ENCODE measurements around the gene SLC51A. TPM values are rescaled to one million over a fixed set of nuclear protein-coding genes. Genes with fewer than 3 reads are reported as not detected.
"Not testable (repeated sequence)": the region's sequence is repeated elsewhere in the genome, so short reads cannot be mapped to it uniquely, and the experiment has no call there.

SLC51A gene
- total RNA-seq, 2 experiments from 2014 or later: not detected

DNA sequence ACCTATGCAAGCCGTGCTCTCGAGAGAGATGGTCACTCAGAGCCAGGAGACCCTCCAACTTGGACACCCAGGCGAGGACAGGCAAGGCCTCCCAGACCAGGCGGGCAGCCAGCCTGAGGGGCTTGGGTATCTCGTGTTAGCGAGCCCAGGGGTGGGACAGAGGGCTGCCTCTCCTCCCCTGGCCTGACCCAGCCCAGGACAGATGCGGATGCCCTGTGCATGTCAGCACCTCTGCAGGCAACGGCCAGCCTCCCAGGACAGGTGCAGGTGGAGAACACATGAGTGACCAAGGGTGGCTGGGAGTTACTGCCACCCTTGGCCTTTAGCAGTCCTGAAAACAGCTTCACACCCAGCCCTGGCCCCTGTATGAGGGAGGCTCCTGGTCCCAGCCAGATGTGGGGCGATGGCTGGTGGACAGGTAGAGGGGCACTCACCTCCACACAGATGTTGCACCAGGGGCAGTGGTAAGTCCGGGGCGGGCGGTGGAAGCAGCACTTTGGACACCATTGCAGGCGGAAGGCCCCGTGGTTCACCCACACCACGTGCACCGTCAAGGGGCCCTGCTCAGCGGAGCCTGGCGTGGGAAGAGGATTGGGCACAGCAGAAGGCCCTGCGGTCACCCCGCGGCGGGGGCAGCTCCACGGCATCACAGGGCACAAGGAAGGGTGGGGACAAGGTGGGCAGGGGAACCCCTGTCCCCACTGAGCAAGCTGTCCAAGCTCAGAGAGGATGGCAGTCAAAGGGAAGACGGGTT lies 7.2 kb upstream of the SLC51A start:
- no peaks in the 10 kb centered on the region for H3K36me3 Mint-ChIP-seq (ENCODE audit: low read depth)
- DNase-seq (no peak), ATAC-seq (no peak)
- H3K9me3 Mint-ChIP-seq: no peaks in the 10 kb centered on the region
- H3K4me3 Mint-ChIP-seq: peak overlapping the region; percentile 51
- POLR2A ChIA-PET: no interaction called here
- CTCF ChIA-PET: no interaction called here
- intact Hi-C loops (cut with micrococcal nuclease): no loop called here
- H3K4me1 Mint-ChIP-seq (ENCODE audit: low read depth): peaks cover 16% of the 10 kb centered on the region
- peaks cover 11% of the 10 kb centered on the region for H3K27me3 Mint-ChIP-seq
- no peak overlapping the region for H3K27ac Mint-ChIP-seq
- TF ChIP-seq, protein P1, sequence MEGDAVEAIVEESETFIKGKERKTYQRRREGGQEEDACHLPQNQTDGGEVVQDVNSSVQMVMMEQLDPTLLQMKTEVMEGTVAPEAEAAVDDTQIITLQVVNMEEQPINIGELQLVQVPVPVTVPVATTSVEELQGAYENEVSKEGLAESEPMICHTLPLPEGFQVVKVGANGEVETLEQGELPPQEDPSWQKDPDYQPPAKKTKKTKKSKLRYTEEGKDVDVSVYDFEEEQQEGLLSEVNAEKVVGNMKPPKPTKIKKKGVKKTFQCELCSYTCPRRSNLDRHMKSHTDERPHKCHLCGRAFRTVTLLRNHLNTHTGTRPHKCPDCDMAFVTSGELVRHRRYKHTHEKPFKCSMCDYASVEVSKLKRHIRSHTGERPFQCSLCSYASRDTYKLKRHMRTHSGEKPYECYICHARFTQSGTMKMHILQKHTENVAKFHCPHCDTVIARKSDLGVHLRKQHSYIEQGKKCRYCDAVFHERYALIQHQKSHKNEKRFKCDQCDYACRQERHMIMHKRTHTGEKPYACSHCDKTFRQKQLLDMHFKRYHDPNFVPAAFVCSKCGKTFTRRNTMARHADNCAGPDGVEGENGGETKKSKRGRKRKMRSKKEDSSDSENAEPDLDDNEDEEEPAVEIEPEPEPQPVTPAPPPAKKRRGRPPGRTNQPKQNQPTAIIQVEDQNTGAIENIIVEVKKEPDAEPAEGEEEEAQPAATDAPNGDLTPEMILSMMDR (IDR thresholded peaks at IDR 0.05): no peak

DNA sequence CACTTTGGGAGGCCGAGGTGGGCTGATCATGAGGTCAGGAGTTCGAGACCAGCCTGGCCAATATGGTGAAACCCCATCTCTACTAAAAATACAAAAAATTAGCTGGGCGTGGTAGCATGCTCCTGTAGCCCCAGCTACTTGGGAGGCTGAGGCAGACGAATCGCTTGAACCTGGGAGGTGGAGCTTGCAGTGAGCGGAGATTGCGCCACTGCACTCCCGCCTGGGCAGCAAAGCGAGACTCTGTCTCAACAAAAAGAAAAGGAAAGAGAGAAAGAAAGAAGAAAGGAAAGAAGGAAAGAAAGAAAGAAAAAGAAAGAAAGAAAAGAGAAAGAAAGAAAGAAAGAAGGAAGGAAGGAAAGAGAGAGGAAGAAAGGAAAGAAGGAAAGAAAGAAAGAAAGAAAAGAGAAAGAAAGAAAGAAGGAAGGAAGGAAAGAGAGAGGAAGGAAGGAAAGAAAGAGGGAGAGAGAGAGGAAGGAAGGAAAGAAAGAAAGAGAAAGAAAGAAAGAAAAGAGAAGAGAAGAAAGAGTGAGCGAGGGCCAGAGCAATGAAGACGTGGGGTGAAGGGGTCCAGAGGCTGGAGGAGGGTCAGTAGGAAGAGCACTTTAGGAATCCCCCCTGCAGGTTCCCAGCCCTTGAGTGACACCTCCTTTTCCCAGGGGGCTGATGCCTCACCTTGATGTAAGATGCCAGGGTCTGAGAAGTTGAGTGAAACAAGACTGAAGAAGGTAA lies 6.2 kb upstream of the SLC51A start:
- peaks cover 15% of the 10 kb centered on the region for H3K4me1 Mint-ChIP-seq (ENCODE audit: low read depth)
- POLR2A ChIA-PET; H3K4me3 Mint-ChIP-seq; H3K9me3 Mint-ChIP-seq; ATAC-seq; H3K27ac Mint-ChIP-seq; H3K27me3 Mint-ChIP-seq; H3K36me3 Mint-ChIP-seq (ENCODE audit: low read depth); CTCF ChIA-PET; DNase-seq; intact Hi-C loops (cut with micrococcal nuclease): not testable (repeated sequence)

DNA sequence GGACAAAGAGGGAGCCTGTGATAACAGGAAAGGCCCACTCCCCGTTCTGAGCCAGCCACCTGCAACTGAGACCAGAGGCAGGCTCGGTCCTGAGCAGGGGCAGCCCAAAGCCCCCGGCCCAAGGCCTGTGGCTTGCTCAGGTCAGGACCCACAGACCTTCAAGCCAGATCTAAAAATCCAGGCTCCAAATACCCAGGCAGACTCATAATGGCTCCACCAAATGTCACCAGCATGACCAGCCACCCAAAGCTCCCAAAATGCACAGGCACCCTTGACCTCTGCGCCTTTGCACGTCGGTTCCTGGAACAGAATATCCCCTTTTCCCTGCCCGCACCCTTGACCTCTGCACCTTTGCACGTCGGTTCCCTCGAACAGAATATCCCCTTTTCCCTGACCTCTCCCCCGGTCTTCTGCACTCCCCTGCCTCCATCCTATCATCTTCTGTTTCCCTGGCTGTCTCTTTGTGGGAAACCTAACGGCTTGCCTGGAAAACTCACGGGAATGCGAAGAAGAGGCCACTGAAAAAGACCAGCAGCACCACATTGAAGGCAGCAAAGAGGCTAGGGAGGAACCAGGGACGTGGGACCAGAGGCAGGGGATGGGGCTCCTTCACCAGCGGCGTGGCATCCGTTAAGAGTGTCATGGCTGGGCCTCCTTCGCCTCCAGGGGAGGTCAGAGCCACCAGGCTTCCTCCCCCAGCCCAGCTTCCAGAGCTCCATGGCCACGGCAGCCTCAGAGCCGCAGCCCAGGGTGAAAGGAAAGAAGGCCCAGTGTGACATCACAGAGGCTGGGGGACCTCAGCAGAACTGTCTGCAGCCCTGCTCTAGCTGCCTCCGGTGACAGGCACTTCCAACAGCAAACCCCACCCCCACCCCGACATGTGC lies 5.4 kb upstream of the SLC51A start, which contains the start of gene ZDHHC19:
TSS of gene ZDHHC19 (minus strand) at position 728 of the 884 bp plus-strand sequence. CDS start at position 643, 85 bp downstream.
- intact Hi-C loops (cut with micrococcal nuclease): no loop called here
- Mint-ChIP-seq H3K4me3 (no peak within 1 kb of the TSS), H3K9me3 (no peaks in the 10 kb centered on the region), H3K36me3 (ENCODE audit: low read depth) (no peaks in the 10 kb centered on the region), H3K27me3 (peaks cover 5% of the 10 kb centered on the region), H3K4me1 (ENCODE audit: low read depth) (peaks cover 13% of the 10 kb centered on the region), H3K27ac (no peak within 1 kb of the TSS)
- CTCF ChIA-PET: no interaction called here
- TF ChIP-seq, protein P1 (IDR thresholded peaks at IDR 0.05): no peak
- POLR2A ChIA-PET: interaction anchor here (0.7 kb wide), 1 partner anchor 9 kb away, joined by 3 read pairs; no protein-coding TSS in a partner anchor
- DNase-seq (no peak), ATAC-seq (no peak)

GRCh38 chr3:196214783-196215441 lies 1.4 kb upstream of the SLC51A start:
- no peaks in the 10 kb centered on the region for H3K9me3 Mint-ChIP-seq
- no peaks in the 10 kb centered on the region for H3K27me3 Mint-ChIP-seq
- ATAC-seq: no peak
- DNase-seq: no peak
- H3K36me3 Mint-ChIP-seq (ENCODE audit: low read depth): no peaks in the 10 kb centered on the region
- peaks cover 14% of the 10 kb centered on the region for H3K4me1 Mint-ChIP-seq (ENCODE audit: low read depth)
- TF ChIP-seq, protein P1 (IDR thresholded peaks at IDR 0.05): no peak
- H3K27ac Mint-ChIP-seq: no peak overlapping the region
- intact Hi-C loops (cut with micrococcal nuclease): no loop called here
- POLR2A ChIA-PET: interaction anchor here (0.9 kb wide), 1 partner anchor 12 kb away, joined by 3 read pairs; no protein-coding TSS in a partner anchor
- CTCF ChIA-PET: interaction anchor here (0.7 to 1.8 kb wide), 2 partner anchors 141 to 144 kb away, joined by 3 to 4 read pairs; no protein-coding TSS in a partner anchor
- no peak overlapping the region for H3K4me3 Mint-ChIP-seq
